CD4-positive, CD25-positive, alpha-beta regulatory T cell (primary cell): ENCODE results near the gene TAS2R31. TPM values are rescaled to one million over a fixed set of nuclear protein-coding genes. Genes with fewer than 3 reads are reported as not detected.
"Not testable (repeated sequence)": the region's sequence is repeated elsewhere in the genome, so short reads cannot be mapped to it uniquely, and the experiment has no call there.

Experiments
- ATAC-seq, 2 donors: fragments of 150-1000 bp; cut with Tn5 transposase; one replicate each; pipeline ENCODE4 v1.10.0; 2021; ENCODE audit warnings: low read depth in 2 of 2, moderate number of reproducible peaks in 2 of 2, moderate library complexity in 1 of 2
- DNase-seq, 3 donors: peaks; one replicate each; pipeline versions ENCODE4 v3.0.0 to v3.0.0-alpha.2; 2012 to 2022; ENCODE audit warnings: mixed read lengths in 1 of 3
- H3K27ac ChIP-seq: one replicate; pipeline ENCODE4 v1.7.0; 2013; ENCODE audit warnings: mild to moderate bottlenecking, low read length; ENCODE audit not compliant: insufficient read depth, poor library complexity, severe bottlenecking
- H3K27me3 ChIP-seq: one replicate; pipeline ENCODE4 v1.7.0; 2013; ENCODE audit warnings: low read length; ENCODE audit not compliant: control insufficient read depth, insufficient read depth
- H3K36me3 ChIP-seq: one replicate; pipeline ENCODE4 v1.7.0; 2013; ENCODE audit warnings: mild to moderate bottlenecking, low read length, moderate library complexity; ENCODE audit not compliant: control insufficient read depth, insufficient read depth
- H3K4me1 ChIP-seq: 2 replicates; pipeline ENCODE4 v1.7.0; 2013; ENCODE audit warnings: mild to moderate bottlenecking, low read length; ENCODE audit not compliant: insufficient read depth, control insufficient read depth, poor library complexity, severe bottlenecking
- H3K4me3 ChIP-seq: one replicate; pipeline ENCODE4 v1.7.0; 2013; ENCODE audit warnings: low read depth, mild to moderate bottlenecking, low read length, moderate library complexity
- H3K9me3 ChIP-seq, 2 experiments: 1 replicate in 1 of 2; 2 replicates in 1 of 2; pipeline ENCODE4 v1.7.0; 2013; ENCODE audit warnings: low read length in 2 of 2, mild to moderate bottlenecking in 1 of 2, moderate library complexity in 1 of 2; ENCODE audit not compliant: control insufficient read depth in 2 of 2
- H3K27ac Mint-ChIP-seq, 3 donors: one replicate each; pipeline ENCODE4 v1.8.0; 2020 to 2022; ENCODE audit warnings: mild to moderate bottlenecking in 3 of 3, mixed read lengths in 3 of 3, moderate library complexity in 2 of 3
- H3K27me3 Mint-ChIP-seq: one replicate; pipeline ENCODE4 v1.8.0; 2022; ENCODE audit warnings: mild to moderate bottlenecking, mixed read lengths
- H3K36me3 Mint-ChIP-seq: one replicate; pipeline ENCODE4 v1.8.0; 2020; ENCODE audit warnings: mixed read lengths
- H3K4me1 Mint-ChIP-seq, 4 donors: one replicate each; pipeline ENCODE4 v1.8.0; 2020 to 2022; ENCODE audit warnings: mixed read lengths in 4 of 4, mild to moderate bottlenecking in 1 of 4
- H3K4me3 Mint-ChIP-seq, 4 donors: one replicate each; pipeline ENCODE4 v1.8.0; 2020 to 2022; ENCODE audit warnings: mild to moderate bottlenecking in 4 of 4, mixed read lengths in 4 of 4, moderate library complexity in 3 of 4
- H3K9me3 Mint-ChIP-seq, 7 donors: one replicate each; pipeline ENCODE4 v1.8.0; 2020 to 2022; ENCODE audit warnings: mixed read lengths in 7 of 7, mild to moderate bottlenecking in 3 of 7, moderate library complexity in 2 of 7
- polyA plus RNA-seq, 4 donors: library from polyadenylated mRNA; unstranded; fragments of 300-500 nt; fragmentation: Illumina TruSeq; gene quantifications; one replicate each; pipeline ENCODE4 v1.2.3, GENCODE V29; 2021
- total RNA-seq: library from RNA; stranded (reverse); gene quantifications from one replicate; pipeline ENCODE4 v1.2.3, GENCODE V29; 2022

TAS2R31 gene
- total and polyA plus RNA-seq, 5 donors from 2014 or later = 0.17 to 4.2 (median 0.52) TPM; not detected in 1

DNA sequence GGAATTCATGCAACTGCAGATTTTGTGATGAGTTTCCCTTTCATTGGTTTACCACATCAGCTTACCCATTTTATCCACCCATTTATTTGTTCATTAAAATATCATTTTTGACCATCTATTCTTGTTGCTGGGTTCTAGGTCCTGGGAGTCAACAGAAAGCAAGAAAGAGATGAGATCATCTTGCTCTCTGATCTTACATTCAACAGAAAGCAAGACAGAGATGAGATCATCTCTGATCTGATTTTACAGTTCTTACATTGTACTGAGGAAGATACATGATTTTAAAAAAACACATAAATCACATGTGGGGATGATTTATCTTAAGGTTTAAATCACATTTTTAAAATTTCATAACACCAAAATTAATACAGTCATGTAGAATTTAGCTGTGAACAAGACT, 28.6 kb upstream of the TAS2R31 start:
- H3K4me3 Mint-ChIP-seq = no peak overlapping the region
- Histone ChIP-seq H3K27me3 (no peaks in the 10 kb centered on the region), H3K27ac (no peak overlapping the region), H3K36me3 (no peaks in the 10 kb centered on the region), H3K4me1 (no peaks in the 10 kb centered on the region), H3K9me3 (no peaks in the 10 kb centered on the region), H3K4me3 (no peak overlapping the region)
- H3K27me3 Mint-ChIP-seq = no peaks in the 10 kb centered on the region
- peaks cover 25% of the 10 kb centered on the region for H3K36me3 Mint-ChIP-seq
- ATAC-seq = no peak
- no peak overlapping the region for H3K27ac Mint-ChIP-seq
- no peak for DNase-seq
- H3K9me3 Mint-ChIP-seq = peaks cover 0 to 3% (median 0%) of the 10 kb centered on the region in 7 donors
- peaks cover 15 to 35% (median 23%) of the 10 kb centered on the region in 4 donors for H3K4me1 Mint-ChIP-seq

GRCh38 chr12:11059041-11059440, 27.8 kb upstream of the TAS2R31 start:
- DNase-seq (no peak), ATAC-seq (no peak)
- H3K27me3 Mint-ChIP-seq = no peaks in the 10 kb centered on the region
- peaks cover 0 to 3% (median 0%) of the 10 kb centered on the region in 7 donors for H3K9me3 Mint-ChIP-seq
- Histone ChIP-seq H3K27me3 (no peaks in the 10 kb centered on the region), H3K9me3 (no peaks in the 10 kb centered on the region), H3K36me3 (no peaks in the 10 kb centered on the region), H3K4me1 (no peaks in the 10 kb centered on the region), H3K27ac (no peak overlapping the region), H3K4me3 (no peak overlapping the region)
- H3K36me3 Mint-ChIP-seq = peaks cover 23% of the 10 kb centered on the region
- H3K27ac Mint-ChIP-seq = no peak overlapping the region
- no peak overlapping the region for H3K4me3 Mint-ChIP-seq
- H3K4me1 Mint-ChIP-seq = peaks cover 15 to 32% (median 19%) of the 10 kb centered on the region in 4 donors

- no peaks in the 10 kb centered on the region for H3K27me3 ChIP-seq
- no peak overlapping the region for H3K4me3 ChIP-seq
- Mint-ChIP-seq H3K27me3 (no peaks in the 10 kb centered on the region), H3K27ac (no peak overlapping the region), H3K36me3 (peaks cover 41% of the 10 kb centered on the region), H3K4me3 (no peak overlapping the region), H3K9me3 (peaks cover 1 to 19% (median 5%) of the 10 kb centered on the region in 7 donors), H3K4me1 (peaks cover 0 to 16% (median 11%) of the 10 kb centered on the region in 4 donors)
- ATAC-seq = no peak
- no peak for DNase-seq
- peaks cover 3% of the 10 kb centered on the region for H3K36me3 ChIP-seq
- no peak overlapping the region for H3K27ac ChIP-seq
- H3K4me1 ChIP-seq = no peaks in the 10 kb centered on the region
- peaks cover 5 to 7% of the 10 kb centered on the region in 2 experiments for H3K9me3 ChIP-seq
Measured at GRCh38 chr12:11055306-11055705, 24.1 kb upstream of the TAS2R31 start.

DNA sequence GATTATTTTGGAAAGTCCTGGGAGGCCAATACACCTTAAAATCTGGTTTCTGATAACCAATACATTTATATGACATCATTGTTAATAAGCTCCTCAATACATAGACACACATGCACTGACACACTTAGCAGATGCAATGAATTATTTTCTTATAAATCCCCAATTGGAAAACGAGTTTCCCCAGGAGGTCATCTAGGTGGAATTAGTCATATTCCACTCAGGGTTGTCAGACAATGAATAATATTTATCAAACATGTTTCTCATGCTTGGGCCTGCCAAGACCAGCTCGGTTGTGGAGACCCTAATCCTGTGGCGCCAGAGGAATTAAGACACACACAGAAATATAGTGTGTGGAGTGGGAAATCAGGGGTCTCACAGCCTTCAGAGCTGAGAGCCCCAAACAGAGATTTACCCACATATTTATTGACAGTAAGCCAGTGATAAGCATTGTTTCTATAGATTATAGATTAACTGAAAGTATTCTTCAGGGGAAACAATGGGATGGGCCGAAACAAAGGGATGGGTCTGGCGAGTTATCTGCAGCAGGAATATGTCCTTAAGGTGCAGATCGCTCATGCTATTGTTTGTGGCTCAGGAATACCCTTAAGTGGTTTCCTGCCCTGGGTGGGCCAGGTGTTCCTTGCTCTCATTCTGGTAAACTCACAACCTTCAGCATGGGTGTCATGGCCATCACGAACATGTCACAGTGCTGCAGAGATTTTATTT, 18.8 kb upstream of the TAS2R31 start:
- not testable (repeated sequence) for H3K27me3 ChIP-seq, DNase-seq, ATAC-seq, H3K9me3 ChIP-seq, H3K27ac ChIP-seq, H3K27me3 Mint-ChIP-seq, H3K4me3 ChIP-seq, H3K4me3 Mint-ChIP-seq, H3K4me1 ChIP-seq, H3K27ac Mint-ChIP-seq
- peaks cover 13% of the 10 kb centered on the region for H3K36me3 ChIP-seq
- Mint-ChIP-seq H3K4me1 (peaks cover 0 to 18% (median 9%) of the 10 kb centered on the region in 4 donors), H3K36me3 (peaks cover 45% of the 10 kb centered on the region), H3K9me3 (peaks cover 2 to 25% (median 5%) of the 10 kb centered on the region in 7 donors)

GRCh38 chr12:11041366-11041765, 10.2 kb upstream of the TAS2R31 start:
- H3K36me3 Mint-ChIP-seq = peaks cover 65% of the 10 kb centered on the region

DNA sequence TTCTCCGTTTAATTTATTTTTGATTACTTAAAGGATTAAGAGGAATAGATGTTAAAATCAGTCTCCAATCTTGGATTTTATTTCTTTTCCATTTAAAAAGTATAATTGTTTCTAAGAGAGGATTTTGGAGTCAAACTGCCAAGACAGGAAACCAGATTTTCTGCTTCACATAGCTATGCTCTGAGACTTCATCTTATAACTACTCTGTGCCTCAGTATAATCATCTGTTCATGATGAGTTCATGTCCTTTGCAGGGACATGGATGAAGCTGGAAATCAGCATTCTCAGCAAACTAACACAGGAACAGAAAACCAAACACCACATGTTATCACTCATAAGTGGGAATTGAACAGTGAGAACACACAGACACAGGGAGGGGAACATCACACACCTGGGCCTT, 9.0 kb upstream of the TAS2R31 start:
- H3K9me3 Mint-ChIP-seq = peaks cover 0 to 9% (median 3%) of the 10 kb centered on the region in 7 donors
- no peak overlapping the region for H3K4me3 ChIP-seq
- H3K27ac ChIP-seq = no peak overlapping the region
- no peaks in the 10 kb centered on the region for H3K4me1 ChIP-seq
- H3K36me3 Mint-ChIP-seq = peaks cover 66% of the 10 kb centered on the region
- no peaks in the 10 kb centered on the region for H3K9me3 ChIP-seq
- peaks cover 3% of the 10 kb centered on the region for H3K36me3 ChIP-seq
- no peaks in the 10 kb centered on the region for H3K27me3 ChIP-seq
- no peak for DNase-seq
- H3K27me3 Mint-ChIP-seq = no peaks in the 10 kb centered on the region
- no peak overlapping the region for H3K4me3 Mint-ChIP-seq
- peaks cover 12 to 23% (median 19%) of the 10 kb centered on the region in 4 donors for H3K4me1 Mint-ChIP-seq
- H3K27ac Mint-ChIP-seq = no peak overlapping the region
- no peak for ATAC-seq

More at GRCh38 chr12:11041366-11041765, 10.2 kb upstream of the TAS2R31 start:
- ATAC-seq, DNase-seq, H3K9me3 ChIP-seq, H3K4me3 ChIP-seq, H3K4me1 ChIP-seq, H3K27ac ChIP-seq, H3K36me3 ChIP-seq, H3K4me3 Mint-ChIP-seq, H3K9me3 Mint-ChIP-seq, H3K27me3 Mint-ChIP-seq, H3K27ac Mint-ChIP-seq, H3K27me3 ChIP-seq: not testable (repeated sequence)
- peaks cover 9 to 23% (median 19%) of the 10 kb centered on the region in 4 donors for H3K4me1 Mint-ChIP-seq

- Histone ChIP-seq H3K9me3 (no peaks in the 10 kb centered on the region), H3K36me3 (peaks cover 3% of the 10 kb centered on the region), H3K4me3 (no peak overlapping the region), H3K27me3 (no peaks in the 10 kb centered on the region), H3K4me1 (no peaks in the 10 kb centered on the region), H3K27ac (no peak overlapping the region)
- no peak for ATAC-seq
- no peak for DNase-seq
- Mint-ChIP-seq H3K36me3 (peaks cover 58% of the 10 kb centered on the region), H3K27me3 (no peaks in the 10 kb centered on the region), H3K27ac (no peak overlapping the region), H3K4me3 (no peak overlapping the region), H3K9me3 (peaks cover 0 to 5% (median 3%) of the 10 kb centered on the region in 7 donors), H3K4me1 (peaks cover 15 to 22% (median 18%) of the 10 kb centered on the region in 4 donors)
Measured at GRCh38 chr12:11039171-11039570, 8.0 kb upstream of the TAS2R31 start.

- DNase-seq, H3K36me3 ChIP-seq, H3K4me3 Mint-ChIP-seq, H3K27me3 Mint-ChIP-seq, H3K9me3 ChIP-seq, H3K4me1 Mint-ChIP-seq, H3K4me1 ChIP-seq, H3K9me3 Mint-ChIP-seq, ATAC-seq, H3K27ac Mint-ChIP-seq, H3K27me3 ChIP-seq, H3K27ac ChIP-seq, H3K4me3 ChIP-seq: not testable (repeated sequence)
- H3K36me3 Mint-ChIP-seq = peaks cover 41% of the 10 kb centered on the region
Measured at GRCh38 chr12:11033959-11034358, 2.8 kb upstream of the TAS2R31 start.
